SK-N-MC (cell line): Measurements from ENCODE around the gene MRPL2.

Experiments
- EZH2 ChIP-seq: fragments of 200-600 bp; sonication (generic); IDR thresholded peaks from one replicate; pipeline ENCODE4 v1.6.1; 2017; ENCODE audit warnings: antibody characterized with exemption
- FOXP2 ChIP-seq: optimal IDR thresholded peaks from 2 replicates; pipeline ENCODE3; 2011; ENCODE audit warnings: mild to moderate bottlenecking, moderate library complexity; ENCODE audit not compliant: insufficient read depth; ENCODE audit errors: extremely low read length, control extremely low read depth
- POLR2AphosphoS5 ChIP-seq: IDR thresholded peaks from 2 replicates; pipeline ENCODE4 v1.6.1; 2012; ENCODE audit warnings: mild to moderate bottlenecking, low read depth, low read length, borderline replicate concordance

- no peak for TF ChIP-seq EZH2
- TF ChIP-seq POLR2AphosphoS5: no peak
- TF ChIP-seq FOXP2: no peak
These were observed 15.8 kb upstream of the MRPL2 start for GRCh38 chr6:43074847-43075669.
